ENCODE data around the gene LAMB4.

LAMB4 gene

GRCh38 chr7:108000875-108001763 lies 129.0 kb downstream of the LAMB4 start:
- H3K4me3 ChIP-seq (ENCODE audit: low read depth, low read length): no peak overlapping the region
- DNase-seq (ENCODE audit: low read depth): no peak
- no peak for TF ChIP-seq CTCF (IDR thresholded peaks at IDR 0.05; ENCODE audit: low read depth, low read length)
- no peak for TF ChIP-seq MAX (IDR thresholded peaks at IDR 0.05; ENCODE audit: low read depth, low read length)
- TF ChIP-seq MYC (IDR thresholded peaks at IDR 0.05; ENCODE audit: low read depth, low read length): no peak
- TF ChIP-seq POLR2A (IDR thresholded peaks at IDR 0.05; ENCODE audit: extremely low read depth, insufficient read length): no peak

DNA sequence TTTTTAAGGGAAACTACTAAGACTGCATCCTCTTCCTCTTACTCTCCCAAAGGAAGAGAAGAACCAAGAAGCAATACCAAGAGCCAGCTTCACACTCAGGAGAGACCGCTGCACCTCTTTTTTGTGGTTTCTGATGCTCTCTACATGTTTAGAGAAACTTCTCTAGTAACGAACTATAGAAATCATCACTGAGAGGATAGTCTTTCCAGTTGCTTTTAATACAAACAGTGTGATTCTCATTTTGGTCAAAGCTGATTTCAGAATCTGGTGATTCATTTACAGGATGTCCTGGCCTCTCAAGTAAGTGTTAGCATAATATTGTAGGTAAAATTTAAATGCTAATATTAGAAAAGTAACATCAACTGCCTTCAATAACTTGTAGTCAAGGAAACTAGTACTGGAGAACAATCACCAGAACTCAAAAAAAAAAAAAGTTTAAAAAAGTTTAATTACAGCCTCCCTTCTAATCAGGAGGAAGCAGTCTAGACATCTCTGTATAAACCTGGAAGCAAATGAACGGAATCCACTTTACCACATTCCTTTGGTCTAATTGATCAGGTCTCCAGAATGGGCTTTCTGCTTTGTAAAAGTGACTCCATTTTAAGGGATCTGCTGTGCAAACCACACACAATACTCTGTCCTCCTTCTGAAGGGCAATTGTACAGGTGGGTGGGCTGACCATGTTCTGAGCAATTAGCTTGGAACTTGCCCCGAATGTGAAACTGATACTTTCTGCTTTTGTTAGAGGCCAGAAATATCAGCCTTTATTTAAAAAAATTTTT lies 130.2 kb downstream of the LAMB4 start:
- DNase-seq (ENCODE audit: low read depth): no peak
- TF ChIP-seq MYC (IDR thresholded peaks at IDR 0.05; ENCODE audit: low read depth, low read length) (no peak), POLR2A (IDR thresholded peaks at IDR 0.05; ENCODE audit: extremely low read depth, insufficient read length) (no peak), MAX (IDR thresholded peaks at IDR 0.05; ENCODE audit: low read depth, low read length) (no peak), CTCF (IDR thresholded peaks at IDR 0.05; ENCODE audit: low read depth, low read length) (no peak)
- no peak overlapping the region for H3K4me3 ChIP-seq (ENCODE audit: low read depth, low read length)

DNA sequence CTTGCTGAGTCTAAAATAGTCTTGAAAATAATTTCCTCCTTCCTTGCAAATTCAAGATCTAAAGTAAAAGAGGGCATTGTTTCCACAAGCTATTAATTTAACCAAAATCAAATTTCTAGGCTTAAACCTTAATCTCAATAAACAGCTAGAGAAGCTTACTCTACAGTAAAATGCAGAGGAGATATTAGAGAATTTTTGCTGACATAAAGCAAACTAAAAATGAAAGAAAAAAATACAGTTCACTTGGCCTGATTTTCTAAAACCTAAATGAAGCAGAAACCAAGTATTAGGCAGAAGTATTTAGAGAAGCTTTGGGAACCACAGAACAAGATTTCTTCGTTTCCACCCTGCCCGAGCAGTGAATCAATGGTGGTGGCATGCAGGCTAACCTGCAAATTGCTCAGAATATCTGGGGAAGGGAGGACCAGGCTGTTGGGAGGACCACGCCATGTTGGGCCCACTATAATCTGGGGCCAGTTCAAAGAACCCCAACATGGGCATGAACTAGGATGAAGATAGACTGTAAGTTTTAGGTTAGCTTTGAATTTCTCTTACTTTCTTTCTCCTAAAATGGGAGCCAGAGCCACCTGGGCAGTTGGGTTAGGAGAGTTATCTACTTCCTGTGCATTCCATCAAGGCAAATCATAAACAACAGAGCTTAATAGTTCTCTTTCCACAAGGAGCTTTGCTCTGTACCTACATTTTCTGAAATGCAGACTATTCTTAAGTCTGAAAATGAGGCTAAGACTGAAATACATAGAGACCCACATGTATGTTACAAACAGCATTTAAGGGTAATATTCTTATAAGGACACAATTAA lies 131.3 kb downstream of the LAMB4 start:
- H3K4me3 ChIP-seq (ENCODE audit: low read depth, low read length): no peak overlapping the region
- TF ChIP-seq MAX (IDR thresholded peaks at IDR 0.05; ENCODE audit: low read depth, low read length) (no peak), MYC (IDR thresholded peaks at IDR 0.05; ENCODE audit: low read depth, low read length) (no peak), POLR2A (IDR thresholded peaks at IDR 0.05; ENCODE audit: extremely low read depth, insufficient read length) (no peak), CTCF (IDR thresholded peaks at IDR 0.05; ENCODE audit: low read depth, low read length) (no peak)
- DNase-seq (ENCODE audit: low read depth): no peak

- no peak overlapping the region for H3K4me3 ChIP-seq (ENCODE audit: low read depth, low read length)
- no peak for DNase-seq (ENCODE audit: low read depth)
- TF ChIP-seq POLR2A (IDR thresholded peaks at IDR 0.05; ENCODE audit: extremely low read depth, insufficient read length): no peak
- TF ChIP-seq MAX (IDR thresholded peaks at IDR 0.05; ENCODE audit: low read depth, low read length): no peak
- no peak for TF ChIP-seq MYC (IDR thresholded peaks at IDR 0.05; ENCODE audit: low read depth, low read length)
- TF ChIP-seq CTCF (IDR thresholded peaks at IDR 0.05; ENCODE audit: low read depth, low read length): no peak
Observed at GRCh38 chr7:107998150-107998549, 132.0 kb downstream of the LAMB4 start.

DNA sequence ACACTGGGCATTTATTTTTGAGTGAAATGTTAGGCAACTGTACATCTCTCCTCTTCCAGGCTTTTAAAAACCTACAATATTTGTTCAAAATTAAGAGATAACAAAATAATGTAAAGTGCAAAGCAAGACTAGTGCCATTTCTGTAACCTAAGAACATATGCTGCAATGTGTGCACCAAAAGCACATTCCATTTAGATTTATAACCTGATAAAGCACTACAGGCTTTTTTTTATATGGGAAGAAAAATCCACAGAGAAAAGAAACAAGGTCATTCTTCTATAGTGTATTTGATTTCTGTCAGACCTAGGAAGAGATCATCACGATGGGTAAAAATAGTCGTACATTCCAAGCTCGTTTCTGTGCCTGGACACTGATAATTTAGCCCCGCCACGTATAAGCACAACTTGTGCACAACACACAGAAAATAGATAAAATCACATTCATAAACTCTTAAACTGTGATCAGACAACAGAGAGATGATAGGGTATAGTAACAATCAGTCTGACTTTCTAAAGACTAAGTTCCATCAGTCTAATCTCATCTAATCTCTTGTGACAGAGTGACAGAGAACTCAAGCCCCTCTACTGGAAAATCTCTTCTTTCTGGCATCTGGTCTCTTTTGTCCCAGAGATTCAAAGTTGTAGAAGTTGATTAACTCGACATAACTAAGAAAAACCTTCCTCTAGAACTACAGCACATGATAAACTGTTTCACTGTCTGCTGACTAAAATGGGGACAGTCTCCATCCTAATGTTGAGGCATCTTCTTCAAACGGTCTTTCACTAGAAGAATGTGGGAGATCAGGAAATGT lies 133.9 kb downstream of the LAMB4 start:
- no peak for DNase-seq (ENCODE audit: low read depth)
- no peak overlapping the region for H3K4me3 ChIP-seq (ENCODE audit: low read depth, low read length)

More for the DNA sequence above, 133.9 kb downstream of the LAMB4 start:
- TF ChIP-seq POLR2A (IDR thresholded peaks at IDR 0.05; ENCODE audit: extremely low read depth, insufficient read length) (no peak), CTCF (IDR thresholded peaks at IDR 0.05; ENCODE audit: low read depth, low read length) (no peak), MAX (IDR thresholded peaks at IDR 0.05; ENCODE audit: low read depth, low read length) (no peak), MYC (IDR thresholded peaks at IDR 0.05; ENCODE audit: low read depth, low read length) (no peak)

All from NB4 (cell line).